ENCODE measurements around the gene KIT. TPM values are rescaled to one million over a fixed set of nuclear protein-coding genes. Genes with fewer than 3 reads are reported as not detected.

The KIT gene
- total and polyA plus RNA-seq, 2 of the 4 experiments (the other 2 are of a cell fraction) = 3.3 to 5.9 TPM

GRCh38 chr4:54719378-54719777 lies 61.6 kb downstream of the KIT start:
- H3K9ac ChIP-seq (ENCODE audit: low read depth, low read length) = no peak overlapping the region
- no peak overlapping the region for H3K56ac ChIP-seq (ENCODE audit: extremely low read depth, insufficient read depth, low read length)
- no peak overlapping the region for H3K23ac ChIP-seq (ENCODE audit: low read depth, low read length)
- no peak overlapping the region for H4K91ac ChIP-seq (ENCODE audit: insufficient read depth, low read depth, low read length)
- TF ChIP-seq MAZ (IDR thresholded peaks at IDR 0.05; ENCODE audit: borderline replicate concordance, low read depth, low read length) (no peak), RAD21 (IDR thresholded peaks at IDR 0.05; ENCODE audit: low read length) (no peak), FOS (IDR thresholded peaks at IDR 0.05; ENCODE audit: low read depth, low read length) (no peak), USF2 (IDR thresholded peaks at IDR 0.05; ENCODE audit: low read depth, low read length) (no peak), CEBPB (IDR thresholded peaks at IDR 0.05; ENCODE audit: low read depth, low read length) (no peak), BHLHE40 (IDR thresholded peaks at IDR 0.05; ENCODE audit: low read depth, low read length) (no peak), RCOR1 (IDR thresholded peaks at IDR 0.05; ENCODE audit: insufficient replicate concordance, low read length) (no peak), MAFK (IDR thresholded peaks at IDR 0.05; ENCODE audit: low read depth, low read length) (no peak), MXI1 (IDR thresholded peaks at IDR 0.05; ENCODE audit: borderline replicate concordance, low read depth, low read length) (no peak), CTCF (conservative IDR thresholded peaks at IDR 0.05; ENCODE audit: low read depth, low read length) (no peak), POLR2A (IDR thresholded peaks at IDR 0.05; ENCODE audit: low read depth, low read length) (no peak), RFX5 (IDR thresholded peaks at IDR 0.05; ENCODE audit: low read depth, low read length) (no peak), CHD1 (IDR thresholded peaks at IDR 0.05; ENCODE audit: low read depth, low read length) (no peak), SMC3 (IDR thresholded peaks at IDR 0.05; ENCODE audit: low read depth, low read length) (no peak), NFE2L2 (IDR thresholded peaks at IDR 0.05; ENCODE audit: low read depth, low read length) (no peak)
- TF ChIP-seq, protein P1, sequence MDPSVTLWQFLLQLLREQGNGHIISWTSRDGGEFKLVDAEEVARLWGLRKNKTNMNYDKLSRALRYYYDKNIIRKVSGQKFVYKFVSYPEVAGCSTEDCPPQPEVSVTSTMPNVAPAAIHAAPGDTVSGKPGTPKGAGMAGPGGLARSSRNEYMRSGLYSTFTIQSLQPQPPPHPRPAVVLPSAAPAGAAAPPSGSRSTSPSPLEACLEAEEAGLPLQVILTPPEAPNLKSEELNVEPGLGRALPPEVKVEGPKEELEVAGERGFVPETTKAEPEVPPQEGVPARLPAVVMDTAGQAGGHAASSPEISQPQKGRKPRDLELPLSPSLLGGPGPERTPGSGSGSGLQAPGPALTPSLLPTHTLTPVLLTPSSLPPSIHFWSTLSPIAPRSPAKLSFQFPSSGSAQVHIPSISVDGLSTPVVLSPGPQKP (IDR thresholded peaks at IDR 0.05; ENCODE audit: borderline replicate concordance, low read depth, low read length) = no peak
- no peak overlapping the region for H2BK15ac ChIP-seq (ENCODE audit: low read depth, low read length)
- no peaks in the 10 kb centered on the region for H3K27me3 ChIP-seq (ENCODE audit: control insufficient read depth, insufficient read depth, low read length)
- no peaks in the 10 kb centered on the region for H3K79me1 ChIP-seq (ENCODE audit: low read depth in 1 of 2, low read length in 2 of 2)
- H4K5ac ChIP-seq (ENCODE audit: low read depth, low read length) = no peak overlapping the region
- H2BK5ac ChIP-seq (ENCODE audit: low read depth, low read length, poor library complexity, severe bottlenecking) = no peak overlapping the region
- H4K20me1 ChIP-seq (ENCODE audit: insufficient read depth, low read length) = no peaks in the 10 kb centered on the region
- in situ Hi-C loops (cut with MboI; ENCODE audit: low sequenced_read_pairs) = no loop called here
- no peak overlapping the region for H3K14ac ChIP-seq (replicated peaks; ENCODE audit: low read depth, low read length)
- no peak overlapping the region for H4K8ac ChIP-seq (ENCODE audit: low read depth in 2 of 2, low read length in 2 of 2)
- H3K4ac ChIP-seq (ENCODE audit: low read depth, low read length) = no peak overlapping the region
- ATAC-seq (ENCODE audit: low read depth) = peak; percentile 17; the same call in 1 of the 2 replicates
- H2BK120ac ChIP-seq (ENCODE audit: low read depth, low read length) = no peak overlapping the region; the same call in 1 of the 2 replicates
- no peak overlapping the region for H2AK9ac ChIP-seq (replicated peaks; ENCODE audit: low read depth, low read length, poor library complexity)
- H3K4me2 ChIP-seq (ENCODE audit: low read depth, low read length) = no peak overlapping the region; the same call in 1 of the 2 replicates
- H3K4me3 ChIP-seq (ENCODE audit: insufficient read depth, low read depth, low read length) = no peak overlapping the region
- BruUV-seq (replicated peaks) = no TSS peak
- H3K27ac ChIP-seq (ENCODE audit: insufficient read depth, low read length) = no peak overlapping the region
- ChIA-PET POLR2A (ENCODE audit: unreplicated experiment) (no interaction called here), CTCF (interaction anchor here (0.6 kb wide), 1 partner anchor 353 kb away, joined by 3 read pairs; no protein-coding TSS in a partner anchor)
- dilution Hi-C loops (cut with HindIII; ENCODE audit: low sequenced_read_pairs, unreplicated experiment) = no loop called here
- no peak overlapping the region for H2AK5ac ChIP-seq (ENCODE audit: low read depth, low read length)
- 0 out of 2 replicates have a peak, but pooled peaks cover 2% of the 10 kb centered on the region for H3K36me3 ChIP-seq (ENCODE audit: control insufficient read depth, insufficient read depth, low read length)
- intact Hi-C loops (cut with micrococcal nuclease) = no loop called here
- H2BK20ac ChIP-seq (ENCODE audit: low read depth, low read length) = no peak overlapping the region
- peaks cover 5% of the 10 kb centered on the region for H3K9me1 ChIP-seq (ENCODE audit: insufficient read depth, low read length)
- no CpG with 5 or more reads among the region's 3 CpGs for WGBS, 2 experiments (ENCODE audit: extremely low coverage in 2 of 2, insufficient read length in 1 of 2)
- no peak overlapping the region for H2AFZ ChIP-seq (replicated peaks; ENCODE audit: low read length, poor library complexity)
- DNase-seq = peak; percentile 43
- peaks cover 2% of the 10 kb centered on the region for H3K4me1 ChIP-seq (ENCODE audit: control insufficient read depth, insufficient read depth, low read length)
- no peak overlapping the region for H3K18ac ChIP-seq (ENCODE audit: low read depth, low read length)
- no peaks in the 10 kb centered on the region for H3K9me3 ChIP-seq (ENCODE audit: control insufficient read depth, insufficient read depth, low read length)

Data from IMR-90 (cell line).